Endothelial cell (in vitro differentiated cells): ENCODE data around the gene TACR2. TPM values are rescaled to one million over a fixed set of nuclear protein-coding genes. Genes with fewer than 3 reads are reported as not detected.

Experiments
- DNase-seq: peaks from one replicate; pipeline ENCODE4 v3.0.0; 2021; ENCODE audit warnings: low spot score
- H3K27ac Mint-ChIP-seq: one replicate; pipeline ENCODE4 v1.8.0; 2021; ENCODE audit warnings: mixed read lengths, inconsistent platforms; ENCODE audit not compliant: unreplicated experiment
- H3K27me3 Mint-ChIP-seq: one replicate; pipeline ENCODE4 v1.8.0; 2021; ENCODE audit warnings: mild to moderate bottlenecking, moderate library complexity, mixed read lengths, inconsistent platforms; ENCODE audit not compliant: unreplicated experiment
- H3K36me3 Mint-ChIP-seq: one replicate; pipeline ENCODE4 v1.8.0; 2021; ENCODE audit warnings: mild to moderate bottlenecking, low read depth, mixed read lengths, inconsistent platforms; ENCODE audit not compliant: unreplicated experiment
- H3K4me1 Mint-ChIP-seq: one replicate; pipeline ENCODE4 v1.8.0; 2021; ENCODE audit warnings: mild to moderate bottlenecking, mixed read lengths, inconsistent platforms; ENCODE audit not compliant: unreplicated experiment
- H3K4me3 Mint-ChIP-seq: one replicate; pipeline ENCODE4 v1.8.0; 2021; ENCODE audit warnings: mild to moderate bottlenecking, mixed read lengths, inconsistent platforms; ENCODE audit not compliant: unreplicated experiment
- H3K9me3 Mint-ChIP-seq: one replicate; pipeline ENCODE4 v1.8.0; 2021; ENCODE audit warnings: mixed read lengths, inconsistent platforms; ENCODE audit not compliant: unreplicated experiment
- total RNA-seq: library from RNA; stranded (reverse); fragmentation: NEBNext Ultra II Directional; extraction: Animal tissue kit (Norgen Biotek cat#: 25700); gene quantifications from one replicate; pipeline ENCODE4 v1.2.1, GENCODE V29; 2021; ENCODE audit not compliant: unreplicated experiment
- TF ChIP-seq, protein P1 (sequence below): fragments of 200-600 bp; sonication (generic); IDR thresholded peaks from one replicate; pipeline ENCODE4 v1.5.0; 2021; ENCODE audit warnings: antibody characterized with exemption; ENCODE audit not compliant: unreplicated experiment

The TACR2 gene
- total RNA-seq, 1 donor from 2014 or later: not detected

DNA sequence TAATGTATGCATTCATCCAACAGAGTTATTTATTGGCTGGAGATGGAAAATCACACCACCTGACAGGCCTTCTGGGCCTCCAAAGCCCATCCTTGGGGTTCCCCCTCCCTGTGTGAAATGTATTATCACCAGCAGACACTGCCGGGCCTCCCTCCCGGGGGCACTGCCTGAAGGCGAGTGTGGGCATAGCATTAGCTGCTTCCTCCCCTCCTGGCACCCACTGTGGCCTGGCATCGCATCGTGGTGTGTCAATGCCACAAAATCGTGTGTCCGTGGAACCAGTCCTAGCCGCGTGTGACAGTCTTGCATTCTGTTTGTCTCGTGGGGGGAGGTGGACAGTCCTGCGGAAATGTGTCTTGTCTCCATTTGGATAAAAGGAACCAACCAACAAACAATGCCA is 15.3 kb downstream of the TACR2 start:
- no peak overlapping the region for H3K27ac Mint-ChIP-seq
- H3K27me3 Mint-ChIP-seq: peaks cover 5% of the 10 kb centered on the region
- TF ChIP-seq, protein P1, sequence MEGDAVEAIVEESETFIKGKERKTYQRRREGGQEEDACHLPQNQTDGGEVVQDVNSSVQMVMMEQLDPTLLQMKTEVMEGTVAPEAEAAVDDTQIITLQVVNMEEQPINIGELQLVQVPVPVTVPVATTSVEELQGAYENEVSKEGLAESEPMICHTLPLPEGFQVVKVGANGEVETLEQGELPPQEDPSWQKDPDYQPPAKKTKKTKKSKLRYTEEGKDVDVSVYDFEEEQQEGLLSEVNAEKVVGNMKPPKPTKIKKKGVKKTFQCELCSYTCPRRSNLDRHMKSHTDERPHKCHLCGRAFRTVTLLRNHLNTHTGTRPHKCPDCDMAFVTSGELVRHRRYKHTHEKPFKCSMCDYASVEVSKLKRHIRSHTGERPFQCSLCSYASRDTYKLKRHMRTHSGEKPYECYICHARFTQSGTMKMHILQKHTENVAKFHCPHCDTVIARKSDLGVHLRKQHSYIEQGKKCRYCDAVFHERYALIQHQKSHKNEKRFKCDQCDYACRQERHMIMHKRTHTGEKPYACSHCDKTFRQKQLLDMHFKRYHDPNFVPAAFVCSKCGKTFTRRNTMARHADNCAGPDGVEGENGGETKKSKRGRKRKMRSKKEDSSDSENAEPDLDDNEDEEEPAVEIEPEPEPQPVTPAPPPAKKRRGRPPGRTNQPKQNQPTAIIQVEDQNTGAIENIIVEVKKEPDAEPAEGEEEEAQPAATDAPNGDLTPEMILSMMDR: no peak
- no peak overlapping the region for H3K4me3 Mint-ChIP-seq
- DNase-seq: no peak
- peaks cover 47% of the 10 kb centered on the region for H3K36me3 Mint-ChIP-seq
- no peaks in the 10 kb centered on the region for H3K9me3 Mint-ChIP-seq
- H3K4me1 Mint-ChIP-seq: peaks cover 5% of the 10 kb centered on the region

DNA sequence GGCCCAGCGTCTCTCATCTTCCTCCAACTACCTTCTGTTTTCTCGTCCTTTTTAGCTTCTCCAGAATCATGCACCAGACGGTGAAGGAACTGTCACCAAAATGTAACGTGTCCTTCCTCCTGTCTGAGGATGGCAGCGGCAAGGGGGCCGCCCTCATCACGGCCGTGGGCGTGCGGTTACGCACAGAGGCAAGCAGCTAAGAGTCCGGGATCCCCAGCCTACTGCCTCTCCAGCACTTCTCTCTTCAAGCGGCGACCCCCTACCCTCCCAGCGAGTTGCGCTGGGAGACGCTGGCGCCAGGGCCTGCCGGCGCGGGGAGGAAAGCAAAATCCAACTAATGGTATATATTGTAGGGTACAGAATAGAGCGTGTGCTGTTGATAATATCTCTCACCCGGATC is 15.8 kb downstream of the TACR2 start:
- TF ChIP-seq, protein P1: no peak
- H3K4me3 Mint-ChIP-seq: no peak overlapping the region
- peaks cover 47% of the 10 kb centered on the region for H3K36me3 Mint-ChIP-seq
- DNase-seq: no peak
- H3K27ac Mint-ChIP-seq: no peak overlapping the region
- peaks cover 5% of the 10 kb centered on the region for H3K27me3 Mint-ChIP-seq
- H3K4me1 Mint-ChIP-seq: peaks cover 2% of the 10 kb centered on the region
- H3K9me3 Mint-ChIP-seq: no peaks in the 10 kb centered on the region

DNA sequence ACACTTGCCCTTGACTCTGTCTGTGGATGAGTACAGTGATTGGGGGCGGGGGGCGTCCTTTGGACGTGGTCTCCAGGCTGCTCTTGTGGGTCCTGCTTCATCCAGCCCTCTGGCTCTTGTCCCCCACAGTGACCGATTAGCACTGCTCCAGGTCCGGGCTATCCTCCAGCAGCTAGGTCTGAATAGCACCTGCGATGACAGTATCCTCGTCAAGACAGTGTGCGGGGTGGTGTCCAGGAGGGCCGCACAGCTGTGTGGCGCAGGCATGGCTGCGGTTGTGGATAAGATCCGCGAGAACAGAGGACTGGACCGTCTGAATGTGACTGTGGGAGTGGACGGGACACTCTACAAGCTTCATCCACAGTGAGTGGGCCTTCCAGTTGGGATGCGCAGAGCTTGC is 18.3 kb downstream of the TACR2 start:
- peak overlapping the region; percentile 34 for H3K4me3 Mint-ChIP-seq
- peaks cover 52% of the 10 kb centered on the region for H3K36me3 Mint-ChIP-seq
- H3K27ac Mint-ChIP-seq: no peak overlapping the region

DNA sequence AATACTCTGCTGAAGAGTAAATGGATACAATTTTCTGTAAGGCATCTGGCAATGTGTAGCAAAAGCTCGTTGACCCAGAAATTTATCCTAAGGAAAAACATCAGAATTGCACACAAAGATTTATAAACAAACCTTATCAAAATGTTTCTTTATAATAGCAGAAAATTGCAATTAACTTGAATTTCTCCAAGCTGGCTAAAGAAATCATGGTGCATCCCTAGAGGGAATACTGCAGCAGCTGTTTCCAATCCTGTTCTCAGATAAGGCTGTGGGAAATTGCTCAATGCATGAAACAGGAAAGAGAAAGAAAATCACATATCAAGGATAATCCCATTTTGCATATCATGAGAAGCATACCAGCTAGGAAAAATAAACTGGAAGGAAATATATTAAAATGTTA is 18.7 kb downstream of the TACR2 start:
- H3K27me3 Mint-ChIP-seq: peaks cover 7% of the 10 kb centered on the region
- TF ChIP-seq, protein P1: no peak
- H3K4me1 Mint-ChIP-seq: no peaks in the 10 kb centered on the region
- no peak overlapping the region for H3K4me3 Mint-ChIP-seq
- no peak overlapping the region for H3K27ac Mint-ChIP-seq
- no peak for DNase-seq
- H3K9me3 Mint-ChIP-seq: no peaks in the 10 kb centered on the region
- peaks cover 51% of the 10 kb centered on the region for H3K36me3 Mint-ChIP-seq

More for the DNA sequence above, 18.3 kb downstream of the TACR2 start:
- H3K27me3 Mint-ChIP-seq: peaks cover 5% of the 10 kb centered on the region
- TF ChIP-seq, protein P1: no peak
- no peaks in the 10 kb centered on the region for H3K4me1 Mint-ChIP-seq
- no peaks in the 10 kb centered on the region for H3K9me3 Mint-ChIP-seq
- no peak for DNase-seq

DNA sequence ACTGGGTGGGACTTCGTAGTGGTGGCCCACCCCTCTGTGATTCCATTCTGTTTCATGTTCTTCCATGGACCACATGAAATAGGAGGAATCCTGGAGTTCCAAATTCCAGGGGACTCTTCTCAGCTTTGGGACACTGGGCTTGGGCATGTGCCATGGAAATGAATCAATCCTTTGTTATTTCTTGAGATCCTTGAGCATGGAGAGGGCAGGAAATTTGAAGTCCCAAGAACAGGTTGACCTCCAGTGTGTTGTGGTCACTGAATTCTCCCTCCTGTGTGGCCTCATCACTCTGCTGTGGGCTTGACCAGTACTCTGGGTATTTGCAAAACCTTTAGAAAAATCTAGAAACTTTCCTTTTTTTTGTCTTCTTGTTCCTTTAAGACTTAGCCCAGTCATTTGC is 22.7 kb downstream of the TACR2 start:
- H3K9me3 Mint-ChIP-seq: no peaks in the 10 kb centered on the region
- H3K27ac Mint-ChIP-seq: no peak overlapping the region
- H3K27me3 Mint-ChIP-seq: peaks cover 7% of the 10 kb centered on the region
- peaks cover 41% of the 10 kb centered on the region for H3K36me3 Mint-ChIP-seq
- no peak for DNase-seq
- peaks cover 17% of the 10 kb centered on the region for H3K4me1 Mint-ChIP-seq
- H3K4me3 Mint-ChIP-seq: peak overlapping the region; percentile 13
- TF ChIP-seq, protein P1: no peak
